ENCODE results near the gene PICK1.

Gene PICK1

DNA sequence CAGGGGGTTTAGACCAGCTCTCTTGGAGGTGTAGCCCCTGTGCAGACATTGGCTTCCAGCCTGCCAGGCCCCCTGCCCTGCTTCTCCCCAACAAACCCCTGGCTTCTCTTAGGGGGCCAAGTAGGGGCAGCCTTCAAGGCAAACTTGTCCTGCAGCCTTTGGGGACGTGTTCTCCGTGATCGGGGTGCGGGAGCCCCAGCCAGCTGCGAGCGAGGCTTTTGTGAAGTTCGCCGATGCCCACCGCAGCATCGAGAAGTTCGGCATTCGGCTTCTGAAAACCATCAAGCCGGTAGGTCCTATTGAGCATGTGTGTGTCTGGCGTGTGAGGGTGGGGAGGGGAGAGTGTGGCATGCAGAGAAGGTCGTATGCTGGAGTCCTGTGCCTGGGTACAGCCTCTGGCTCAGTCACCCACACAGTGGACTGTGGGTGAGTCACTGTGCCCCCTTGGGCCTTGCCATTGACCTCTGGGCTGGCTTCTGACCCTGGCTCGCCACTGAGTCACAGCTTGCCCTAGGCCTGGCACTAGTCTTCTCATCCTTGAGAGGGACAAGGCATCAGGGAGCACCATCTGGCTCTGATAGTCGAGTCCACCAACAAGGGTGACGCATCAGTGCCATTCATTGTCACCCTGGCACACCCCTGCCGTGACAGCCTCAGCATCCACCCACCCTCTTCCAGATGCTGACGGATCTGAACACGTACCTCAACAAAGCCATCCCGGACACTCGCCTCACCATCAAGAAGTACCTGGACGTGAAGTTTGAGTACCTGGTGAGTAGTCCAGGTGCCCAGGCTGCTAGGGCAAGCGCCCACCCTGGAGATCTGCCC is 15.3 kb downstream of the PICK1 start:
- no peaks in the 10 kb centered on the region for H3K9me3 Mint-ChIP-seq
- TF ChIP-seq, protein P1, sequence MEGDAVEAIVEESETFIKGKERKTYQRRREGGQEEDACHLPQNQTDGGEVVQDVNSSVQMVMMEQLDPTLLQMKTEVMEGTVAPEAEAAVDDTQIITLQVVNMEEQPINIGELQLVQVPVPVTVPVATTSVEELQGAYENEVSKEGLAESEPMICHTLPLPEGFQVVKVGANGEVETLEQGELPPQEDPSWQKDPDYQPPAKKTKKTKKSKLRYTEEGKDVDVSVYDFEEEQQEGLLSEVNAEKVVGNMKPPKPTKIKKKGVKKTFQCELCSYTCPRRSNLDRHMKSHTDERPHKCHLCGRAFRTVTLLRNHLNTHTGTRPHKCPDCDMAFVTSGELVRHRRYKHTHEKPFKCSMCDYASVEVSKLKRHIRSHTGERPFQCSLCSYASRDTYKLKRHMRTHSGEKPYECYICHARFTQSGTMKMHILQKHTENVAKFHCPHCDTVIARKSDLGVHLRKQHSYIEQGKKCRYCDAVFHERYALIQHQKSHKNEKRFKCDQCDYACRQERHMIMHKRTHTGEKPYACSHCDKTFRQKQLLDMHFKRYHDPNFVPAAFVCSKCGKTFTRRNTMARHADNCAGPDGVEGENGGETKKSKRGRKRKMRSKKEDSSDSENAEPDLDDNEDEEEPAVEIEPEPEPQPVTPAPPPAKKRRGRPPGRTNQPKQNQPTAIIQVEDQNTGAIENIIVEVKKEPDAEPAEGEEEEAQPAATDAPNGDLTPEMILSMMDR (IDR thresholded peaks at IDR 0.05; ENCODE audit: unreplicated experiment in 3 of 3), result no peak
- peaks cover 16% of the 10 kb centered on the region for H3K4me1 Mint-ChIP-seq
- H3K27ac Mint-ChIP-seq, result no peak overlapping the region
- peaks cover 15% of the 10 kb centered on the region for H3K36me3 Mint-ChIP-seq (ENCODE audit: low read depth)
- no peak overlapping the region for H3K4me3 Mint-ChIP-seq
- no peaks in the 10 kb centered on the region for H3K27me3 Mint-ChIP-seq (ENCODE audit: low read depth)

GRCh38 chr22:38073150-38074130 is 16.2 kb downstream of the PICK1 start:
- H3K4me1 Mint-ChIP-seq, result peaks cover 16% of the 10 kb centered on the region
- no peaks in the 10 kb centered on the region for H3K9me3 Mint-ChIP-seq

DNA sequence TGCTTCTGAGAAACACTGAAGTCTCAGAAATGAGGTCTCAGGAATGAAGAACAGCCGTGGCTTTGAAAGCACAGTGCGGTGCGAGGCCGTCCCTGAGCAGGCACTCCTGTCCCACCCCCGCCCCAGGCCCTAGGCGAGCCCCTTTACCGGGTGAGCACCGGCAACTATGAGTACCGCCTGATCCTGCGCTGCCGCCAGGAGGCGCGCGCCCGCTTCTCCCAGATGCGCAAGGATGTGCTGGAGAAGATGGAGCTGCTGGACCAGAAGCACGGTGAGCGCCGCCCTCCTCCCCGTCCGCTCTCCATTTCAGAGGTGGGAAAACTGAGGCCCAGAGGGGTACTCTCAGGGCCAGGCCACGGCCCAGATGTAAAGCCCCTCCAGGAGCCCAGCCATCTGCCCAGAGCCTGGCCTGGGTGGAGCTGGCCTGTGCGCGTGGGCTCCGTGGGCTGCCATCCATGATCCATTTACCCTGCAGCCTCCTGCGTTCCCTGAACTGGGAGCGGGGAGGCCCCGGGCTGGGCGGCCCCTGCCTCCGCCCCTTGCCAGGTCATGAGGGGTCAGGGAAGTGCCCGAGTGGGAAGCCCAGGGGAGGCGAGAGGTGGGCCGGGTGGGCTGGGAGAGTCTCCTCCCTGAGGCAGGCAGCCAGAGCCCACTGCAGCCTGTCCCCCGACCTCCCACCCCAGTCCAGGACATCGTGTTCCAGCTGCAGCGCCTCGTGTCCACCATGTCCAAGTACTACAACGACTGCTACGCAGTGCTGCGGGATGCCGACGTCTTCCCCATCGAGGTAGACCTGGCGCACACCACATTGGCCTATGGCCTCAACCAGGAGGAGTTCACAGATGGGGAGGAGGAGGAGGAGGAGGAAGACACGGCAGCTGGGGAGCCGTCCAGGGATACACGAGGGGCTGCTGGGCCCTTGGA is 17.2 kb downstream of the PICK1 start:
- TF ChIP-seq, protein P1 (IDR thresholded peaks at IDR 0.05; ENCODE audit: unreplicated experiment in 3 of 3), result peak; percentile 27 to 46 (median 28)
- H3K36me3 Mint-ChIP-seq (ENCODE audit: low read depth), result peaks cover 11% of the 10 kb centered on the region
- no peaks in the 10 kb centered on the region for H3K9me3 Mint-ChIP-seq
- no peak overlapping the region for H3K27ac Mint-ChIP-seq
- peaks cover under 1% of the 10 kb centered on the region for H3K27me3 Mint-ChIP-seq (ENCODE audit: low read depth)
- peaks cover 14% of the 10 kb centered on the region for H3K4me1 Mint-ChIP-seq
- H3K4me3 Mint-ChIP-seq, result no peak overlapping the region

More at GRCh38 chr22:38073150-38074130, 16.2 kb downstream of the PICK1 start:
- TF ChIP-seq, protein P1 (IDR thresholded peaks at IDR 0.05; ENCODE audit: unreplicated experiment in 3 of 3), result no peak
- Mint-ChIP-seq H3K27me3 (ENCODE audit: low read depth) (no peaks in the 10 kb centered on the region), H3K27ac (no peak overlapping the region), H3K4me3 (no peak overlapping the region), H3K36me3 (ENCODE audit: low read depth) (peaks cover 11% of the 10 kb centered on the region)

DNA sequence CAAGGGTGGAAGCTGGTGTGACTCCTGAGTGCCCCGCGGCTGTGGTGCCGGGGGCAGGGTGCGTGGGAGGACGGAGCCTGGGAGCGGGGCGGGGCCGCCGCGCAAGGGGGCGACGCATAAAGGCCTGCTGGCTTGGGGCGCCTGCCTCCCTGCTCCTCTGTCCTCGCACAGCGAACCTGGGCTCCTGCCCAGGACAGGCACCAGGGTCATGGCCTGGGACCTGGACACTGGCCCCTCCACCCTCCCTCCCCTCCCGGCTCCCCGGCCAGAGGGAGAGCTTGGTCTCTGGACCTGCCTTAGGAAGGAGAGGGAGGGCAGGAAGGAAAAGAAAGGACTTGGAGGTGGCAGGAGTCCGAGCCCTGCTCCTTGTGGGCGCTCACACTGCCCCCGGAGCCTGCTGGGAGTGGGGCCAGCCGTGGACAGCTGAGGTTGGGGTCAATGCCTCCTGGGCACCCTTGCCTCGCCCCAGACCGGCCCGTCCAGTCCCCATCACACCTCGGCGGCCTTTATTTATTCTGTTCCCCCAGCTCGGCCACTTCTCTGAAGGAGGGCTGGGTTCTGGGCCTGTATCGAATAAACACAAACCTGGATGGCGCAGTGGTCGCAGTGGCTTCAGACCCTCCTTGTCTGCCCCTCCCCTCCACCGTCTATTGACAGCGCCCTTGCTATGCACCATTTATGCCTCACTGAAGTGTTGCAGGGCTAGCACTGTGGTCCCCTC is 18.1 kb downstream of the PICK1 start:
- Mint-ChIP-seq H3K4me1 (peaks cover 6% of the 10 kb centered on the region), H3K4me3 (no peak overlapping the region), H3K9me3 (no peaks in the 10 kb centered on the region), H3K27ac (no peak overlapping the region), H3K27me3 (ENCODE audit: low read depth) (peaks cover 4% of the 10 kb centered on the region), H3K36me3 (ENCODE audit: low read depth) (peaks cover 8% of the 10 kb centered on the region)
- TF ChIP-seq, protein P1 (IDR thresholded peaks at IDR 0.05; ENCODE audit: unreplicated experiment in 3 of 3), result no peak

DNA sequence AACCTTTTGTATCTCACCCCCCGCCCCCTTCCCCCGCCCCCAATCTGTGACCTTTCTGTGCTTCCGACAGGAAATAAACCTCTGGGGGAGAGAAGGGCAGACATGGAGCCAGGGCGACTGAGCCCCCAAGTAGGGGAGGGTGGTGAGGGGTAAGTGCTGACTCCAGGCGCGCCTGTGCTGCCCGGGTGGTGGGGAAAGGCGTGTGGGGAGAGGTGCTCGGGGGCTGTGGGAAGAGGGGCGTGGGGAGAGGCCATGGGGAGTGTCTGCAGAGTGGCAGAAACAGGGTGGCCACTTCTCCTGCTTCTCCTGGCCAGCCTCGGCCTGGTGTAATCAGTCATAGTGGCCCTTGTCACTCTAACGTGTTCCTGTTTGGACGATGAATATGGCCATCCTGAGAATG is 18.8 kb downstream of the PICK1 start:
- H3K4me1 Mint-ChIP-seq, result no peaks in the 10 kb centered on the region
- TF ChIP-seq, protein P1 (IDR thresholded peaks at IDR 0.05; ENCODE audit: unreplicated experiment in 3 of 3), result no peak
- H3K27me3 Mint-ChIP-seq (ENCODE audit: low read depth), result peaks cover 4% of the 10 kb centered on the region
- peaks cover 8% of the 10 kb centered on the region for H3K36me3 Mint-ChIP-seq (ENCODE audit: low read depth)
- no peak overlapping the region for H3K27ac Mint-ChIP-seq
- no peaks in the 10 kb centered on the region for H3K9me3 Mint-ChIP-seq
- no peak overlapping the region for H3K4me3 Mint-ChIP-seq
